Measurements from ENCODE around the gene PPP2R5B.

Gene PPP2R5B

GRCh38 chr11:64923944-64924909 lies at the start of gene PPP2R5B:
TSS of gene PPP2R5B (plus strand) at chr11:64924689. CDS start at chr11:64925735, 1,046 bp downstream.
- DNase-seq: peak; percentile 90

- no peak for DNase-seq
These were observed 48.9 kb upstream of the PPP2R5B start for GRCh38 chr11:64875369-64876228.

DNA sequence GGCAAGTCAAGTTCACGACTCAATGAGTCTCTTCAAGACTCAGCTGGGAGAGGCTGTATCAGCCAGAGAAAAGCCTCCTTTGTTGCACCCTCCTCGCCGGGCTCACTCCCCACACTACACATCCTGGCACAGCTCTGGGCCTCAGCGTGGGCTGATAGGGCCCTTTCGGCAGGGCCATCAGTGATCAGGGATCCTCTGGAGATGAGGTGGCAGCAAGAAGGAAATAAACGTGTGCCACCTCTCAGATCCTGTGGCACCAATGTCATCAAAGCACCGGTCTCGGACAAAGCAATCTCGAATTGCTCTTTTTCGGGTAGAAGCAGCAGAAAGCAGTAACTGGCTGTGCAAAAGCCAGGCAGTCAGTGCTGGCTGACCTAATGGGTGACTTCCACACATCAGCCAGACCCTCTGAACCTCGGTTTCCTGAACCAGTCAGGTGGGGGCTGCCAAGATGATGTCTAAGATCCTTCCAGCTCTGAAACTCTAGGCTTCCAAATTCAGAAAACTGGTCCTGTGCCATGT lies 48.2 kb upstream of the PPP2R5B start:
- DNase-seq: no peak

DNA sequence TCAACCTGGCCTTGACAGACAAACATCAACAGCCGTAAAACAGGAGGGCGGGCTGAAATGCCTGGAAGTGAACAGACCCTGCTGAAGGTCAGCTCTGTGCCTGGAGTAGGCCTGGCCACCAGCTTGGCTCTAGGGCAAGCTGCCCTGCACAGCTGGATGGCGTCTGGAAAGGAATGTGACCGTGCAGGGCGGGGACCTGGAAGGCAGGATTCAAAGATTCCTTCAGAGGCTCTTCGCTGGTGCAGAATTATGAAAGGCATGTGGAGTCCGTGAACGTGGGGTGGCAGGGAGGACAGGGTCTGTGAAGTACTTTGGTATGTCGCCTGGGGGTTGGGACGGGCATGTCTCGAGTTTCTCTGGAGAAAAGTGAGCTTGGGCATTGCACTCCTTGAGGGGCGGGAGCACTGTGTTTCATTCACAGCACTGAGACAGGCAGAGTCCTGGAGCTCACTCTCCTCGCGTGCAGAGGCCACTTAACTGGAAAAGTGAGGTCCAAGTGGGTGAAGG lies 47.6 kb upstream of the PPP2R5B start:
- DNase-seq: no peak

DNA sequence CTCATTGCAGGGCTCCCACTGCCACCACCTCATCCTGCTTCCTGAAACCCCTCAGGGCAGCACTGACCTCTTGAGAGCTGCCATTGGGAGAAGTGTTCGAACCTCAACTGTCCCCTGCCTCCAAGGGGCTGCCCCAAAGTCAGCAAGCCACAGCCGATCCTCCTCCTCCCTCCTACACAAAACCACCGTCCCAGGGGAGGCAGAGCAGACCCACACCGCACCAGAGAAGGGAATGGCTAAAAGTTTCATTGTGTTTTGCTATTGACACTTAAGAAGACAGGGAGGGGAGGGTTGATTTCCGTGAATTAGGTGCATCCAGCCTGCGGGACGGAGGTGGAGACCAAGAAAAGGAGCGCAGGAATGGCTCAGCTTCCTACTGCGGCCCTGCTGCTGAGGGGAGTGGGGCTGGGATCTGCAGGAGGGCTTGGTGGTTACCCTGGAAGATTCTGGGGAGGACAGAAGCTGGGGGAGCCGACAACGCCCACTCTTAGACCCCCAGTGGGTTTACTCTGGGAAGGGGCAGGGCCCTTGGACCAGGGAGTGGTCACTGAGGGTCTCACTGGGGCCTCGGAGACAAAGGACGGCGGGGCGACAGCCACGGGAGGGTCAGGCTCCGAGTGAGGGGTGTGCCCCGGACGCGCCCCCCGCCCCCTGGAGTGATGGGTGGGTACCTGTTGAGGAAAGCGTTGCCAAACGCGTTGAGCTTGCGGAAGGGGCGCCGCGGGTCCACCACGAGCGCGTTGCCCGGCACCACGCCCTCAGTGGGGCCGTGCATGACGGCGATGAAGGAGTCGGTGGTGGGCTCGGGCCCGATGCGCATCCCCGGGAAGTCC lies 46.9 kb upstream of the PPP2R5B start:
- peak in 1 of 2 donors; percentile 45 for DNase-seq

GRCh38 chr11:64878223-64878493 lies 46.3 kb upstream of the PPP2R5B start:
- peak in 1 of 2 donors; percentile 48 for DNase-seq

DNA sequence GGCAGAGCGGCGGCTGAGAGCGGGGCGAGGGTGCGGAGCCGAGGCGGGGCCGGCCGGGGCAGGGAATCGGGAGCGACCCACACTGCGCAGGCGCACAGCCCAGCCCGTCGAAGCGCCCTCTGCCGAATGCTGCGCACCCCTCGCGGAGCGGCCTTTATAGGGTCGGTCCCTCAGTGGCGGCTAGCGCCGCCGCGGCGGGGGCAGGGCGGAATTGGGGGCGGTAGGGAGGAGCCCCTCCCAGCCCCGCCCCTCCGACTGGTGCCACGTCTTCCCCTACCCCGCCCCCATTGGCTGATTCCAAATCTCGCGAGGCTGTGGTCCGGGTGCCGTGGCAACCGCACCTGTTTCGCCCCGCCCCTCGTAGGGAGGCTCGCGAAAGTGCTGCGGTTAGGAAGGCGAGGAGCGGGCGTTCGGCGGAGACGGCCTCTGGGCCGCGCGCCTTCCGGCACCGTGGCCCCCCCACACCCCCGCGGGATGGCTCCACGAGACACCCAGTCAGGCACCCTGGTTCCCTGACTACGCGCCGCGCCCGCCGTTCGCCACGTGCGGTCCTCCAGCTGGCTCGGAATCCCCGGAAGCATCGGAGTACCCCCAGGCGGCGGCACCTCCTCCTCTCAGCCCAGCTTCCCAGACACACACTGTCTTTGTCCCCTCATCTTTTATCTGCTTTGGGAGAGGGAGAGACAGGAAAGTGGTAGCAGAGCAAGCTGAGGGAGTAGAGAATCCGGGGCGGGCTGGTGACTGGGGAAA lies 45.8 kb upstream of the PPP2R5B start, which contains the start of gene EHD1:
Gene EHD1, minus strand, starts transcription at position 128 of the 750 bp plus-strand sequence. CDS start 157 bp downstream, outside the sequence.
- peak; percentile 100 for DNase-seq

GRCh38 chr11:64879244-64879900 lies 45.1 kb upstream of the PPP2R5B start:
- DNase-seq: no peak

DNA sequence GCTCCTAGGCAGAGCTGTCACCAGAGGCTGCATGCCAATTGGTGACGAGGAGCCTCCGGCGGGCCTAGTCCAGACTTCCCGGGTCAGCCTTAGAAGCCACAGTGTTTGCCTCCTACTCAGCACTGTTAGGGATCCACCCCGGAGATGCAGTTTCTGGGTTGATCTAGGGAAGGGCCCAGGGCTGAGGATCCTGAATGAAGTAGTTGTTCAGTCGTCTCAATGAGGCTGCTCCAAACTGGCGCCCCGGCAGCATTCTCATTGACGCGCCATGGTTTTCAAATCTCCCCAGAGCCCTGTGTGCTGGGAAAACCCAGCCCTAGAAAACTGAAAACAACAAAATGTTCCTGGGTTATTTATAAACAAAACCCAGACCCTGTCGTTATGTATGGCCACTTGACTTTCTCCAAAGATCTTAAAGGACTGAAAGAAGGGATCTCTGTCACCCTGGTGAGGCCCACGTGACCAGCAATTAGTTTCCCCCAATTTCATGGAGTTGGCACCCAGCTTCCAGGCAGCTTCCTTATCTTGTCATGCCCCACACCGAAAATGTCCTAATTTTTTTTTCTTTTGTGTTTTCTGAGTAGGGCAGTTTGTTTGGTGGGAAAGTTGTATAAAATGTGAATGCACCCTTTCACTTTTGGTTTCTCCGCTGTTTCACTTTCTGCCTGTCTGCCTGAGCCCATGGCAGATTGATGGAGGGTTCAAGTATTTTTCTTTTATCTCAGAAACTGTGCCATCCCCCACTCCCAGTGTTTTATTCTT lies 44.1 kb upstream of the PPP2R5B start:
- DNase-seq: peak in 1 of 2 donors; percentile 32

- DNase-seq: no peak
These were observed 43.0 kb upstream of the PPP2R5B start for GRCh38 chr11:64881476-64881875.

- no peak for DNase-seq
These were observed 42.2 kb upstream of the PPP2R5B start for GRCh38 chr11:64882243-64882642.

DNA sequence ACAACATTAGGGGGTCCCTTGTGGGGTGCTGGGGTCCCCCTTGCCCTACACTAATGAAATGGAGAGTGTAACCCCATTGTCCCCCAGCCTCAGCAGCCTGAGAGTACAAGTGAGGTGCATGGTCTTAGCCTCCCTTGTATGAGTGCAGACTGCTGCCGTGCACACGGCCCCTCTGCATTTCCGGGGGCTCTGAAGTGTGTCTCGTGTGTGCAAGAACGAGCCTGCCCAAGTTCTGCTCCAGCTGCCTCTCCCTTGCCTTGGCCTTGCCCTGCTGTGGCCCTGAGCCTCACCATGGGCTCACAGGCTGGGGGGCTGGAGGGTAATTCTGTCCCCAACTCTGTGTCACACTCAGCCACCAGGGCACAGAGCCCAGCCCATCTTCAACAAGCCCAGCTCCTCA lies 40.9 kb upstream of the PPP2R5B start:
- DNase-seq: no peak

- DNase-seq: no peak
These were observed 40.5 kb upstream of the PPP2R5B start for GRCh38 chr11:64884019-64884418.

DNA sequence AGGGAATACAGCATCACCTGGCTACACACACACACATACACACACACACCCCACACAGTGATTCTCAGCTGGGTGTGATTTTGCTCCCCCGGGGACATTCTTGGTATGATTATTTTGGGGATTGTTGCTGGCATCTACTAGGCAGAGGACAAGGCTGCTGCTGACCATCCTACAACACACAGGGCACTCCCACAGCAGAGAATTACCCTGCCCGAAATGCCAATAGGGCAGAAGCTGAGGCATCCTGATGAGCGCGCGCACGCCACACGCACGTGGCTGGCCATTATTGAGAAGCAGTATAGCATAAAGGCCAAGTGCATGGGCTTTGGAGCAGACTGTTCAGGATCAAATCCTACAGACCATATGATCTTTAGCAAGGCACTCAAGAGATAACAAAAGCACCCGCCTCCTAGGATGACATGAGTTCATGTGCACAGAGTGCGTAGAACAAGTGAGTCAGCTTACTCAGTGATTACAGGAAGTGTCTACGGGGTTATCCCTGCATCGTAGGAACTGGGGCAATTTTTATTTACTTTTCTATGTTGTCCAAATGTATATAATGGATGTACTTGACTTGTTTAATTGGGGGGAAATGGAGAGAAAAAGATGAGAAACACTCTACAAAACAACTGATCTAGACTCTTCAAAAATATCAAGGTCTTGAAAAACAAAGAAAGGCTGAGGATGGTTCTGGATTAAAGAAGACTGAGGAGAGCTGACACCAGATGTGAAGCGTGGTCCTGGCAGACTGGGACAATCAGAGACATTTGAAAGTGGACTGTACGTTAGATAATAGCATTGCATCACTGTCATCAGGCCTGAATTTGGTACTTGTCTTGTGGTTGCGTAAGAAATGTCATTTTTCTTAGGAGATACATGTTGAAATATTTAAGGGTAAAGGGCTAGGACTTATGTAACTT lies 38.9 kb upstream of the PPP2R5B start:
- peak; percentile 55 to 56 for DNase-seq

DNA sequence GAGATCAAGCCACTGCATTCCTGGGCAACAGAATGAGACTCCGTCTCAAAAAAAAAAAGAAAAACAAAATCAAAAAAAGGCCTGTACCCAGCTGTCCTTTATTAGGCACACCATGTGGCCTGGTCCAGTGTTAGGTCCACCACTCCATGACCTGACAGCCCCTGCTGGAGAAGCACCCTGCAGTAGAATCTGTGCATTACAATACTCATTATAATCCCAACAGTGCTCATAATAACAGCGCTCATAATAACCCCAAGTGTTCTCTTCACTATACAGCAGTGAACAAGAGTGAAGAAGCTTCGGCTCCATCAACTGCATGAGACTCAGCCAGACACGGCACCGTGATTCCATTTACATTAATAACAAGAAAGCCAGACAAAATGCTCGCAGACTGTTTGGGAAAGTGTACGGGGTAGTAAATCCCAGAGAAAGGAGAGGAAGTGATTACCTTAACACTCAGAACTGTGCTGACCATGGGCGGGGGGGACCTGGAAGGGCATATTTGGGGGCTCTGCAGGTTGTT lies 37.2 kb upstream of the PPP2R5B start:
- DNase-seq: no peak

GRCh38 chr11:64887757-64888405 lies 36.6 kb upstream of the PPP2R5B start:
- peak; percentile 80 to 82 for DNase-seq

DNA sequence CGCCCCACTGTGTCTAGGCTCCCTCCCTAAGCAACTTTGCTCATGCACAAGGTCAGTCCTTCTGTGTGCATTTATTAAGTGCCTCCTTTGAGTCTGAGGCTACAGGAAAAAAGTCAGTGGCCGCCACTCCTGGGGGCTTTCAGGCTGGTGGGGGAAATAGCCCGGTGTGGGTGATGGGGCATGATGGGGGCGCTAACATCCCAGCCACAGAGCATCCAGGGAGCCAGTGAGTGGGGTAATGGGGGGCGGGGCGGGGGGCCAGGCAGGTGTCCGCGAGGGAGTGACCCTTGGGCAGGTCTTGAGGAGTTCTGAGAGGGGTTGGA lies 36.1 kb upstream of the PPP2R5B start:
- no peak for DNase-seq
